Dedifferentiated amniotic fluid mesenchymal stem cell (primary cell): ENCODE data around the gene IRAK1BP1.
"Not testable (repeated sequence)": the region's sequence is repeated elsewhere in the genome, so short reads cannot be mapped to it uniquely, and the experiment has no call there.

Experiments
- DNase-seq: peaks from one replicate; pipeline ENCODE4 v3.0.0-alpha.2; 2016; ENCODE audit errors: extremely low spot score

The IRAK1BP1 gene, protein sequence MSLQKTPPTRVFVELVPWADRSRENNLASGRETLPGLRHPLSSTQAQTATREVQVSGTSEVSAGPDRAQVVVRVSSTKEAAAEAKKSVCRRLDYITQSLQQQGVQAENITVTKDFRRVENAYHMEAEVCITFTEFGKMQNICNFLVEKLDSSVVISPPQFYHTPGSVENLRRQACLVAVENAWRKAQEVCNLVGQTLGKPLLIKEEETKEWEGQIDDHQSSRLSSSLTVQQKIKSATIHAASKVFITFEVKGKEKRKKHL

GRCh38 chr6:78867370-78868040 lies at the start of gene IRAK1BP1:
IRAK1BP1 (plus strand) TSS chr6:78867551; CDS start chr6:78867577, 26 bp downstream.
- DNase-seq, result peak; percentile 69

DNA sequence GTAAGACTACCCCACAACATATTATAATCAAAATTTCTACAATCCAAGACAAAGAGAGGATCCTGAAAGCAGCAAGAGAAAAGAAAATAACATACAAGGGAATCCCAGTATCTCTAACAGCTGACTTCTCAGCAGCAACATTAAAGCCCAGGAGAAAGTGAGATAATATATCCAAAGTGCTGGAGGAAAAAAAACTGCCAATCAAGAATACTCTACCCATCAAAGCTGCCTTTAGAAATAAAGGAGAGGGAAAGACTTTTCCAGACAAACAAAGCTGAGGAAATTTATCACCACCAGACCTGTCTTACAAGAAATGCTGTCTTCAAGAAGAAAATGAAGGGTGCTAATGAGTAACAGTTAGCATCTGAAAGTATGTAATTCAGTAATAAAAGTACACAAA lies 43.3 kb upstream of the IRAK1BP1 start:
- no peak for DNase-seq

- DNase-seq, result no peak
These were observed 37.9 kb upstream of the IRAK1BP1 start for GRCh38 chr6:78829407-78829806.

GRCh38 chr6:78830805-78831204 lies 36.5 kb upstream of the IRAK1BP1 start:
- DNase-seq, result no peak

DNA sequence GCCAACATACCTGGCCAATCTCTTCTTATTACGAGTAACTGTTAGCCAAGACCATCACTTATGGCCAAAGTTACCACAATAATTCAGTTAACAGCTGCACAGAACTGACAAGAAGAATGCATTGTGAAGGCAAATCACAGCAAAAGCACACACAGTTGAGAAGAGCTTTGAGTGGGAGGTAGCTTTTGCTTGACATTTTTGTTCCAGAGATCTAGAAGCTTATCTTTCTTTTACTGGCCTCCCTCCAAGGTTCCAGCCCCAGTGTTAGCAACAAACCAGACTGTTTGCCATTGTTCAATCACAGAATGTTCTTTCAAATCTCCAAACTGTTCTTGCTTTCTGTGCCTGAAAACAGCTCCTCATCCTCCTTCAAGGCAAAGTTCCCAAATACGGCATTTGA lies 35.9 kb upstream of the IRAK1BP1 start:
- no peak for DNase-seq

DNA sequence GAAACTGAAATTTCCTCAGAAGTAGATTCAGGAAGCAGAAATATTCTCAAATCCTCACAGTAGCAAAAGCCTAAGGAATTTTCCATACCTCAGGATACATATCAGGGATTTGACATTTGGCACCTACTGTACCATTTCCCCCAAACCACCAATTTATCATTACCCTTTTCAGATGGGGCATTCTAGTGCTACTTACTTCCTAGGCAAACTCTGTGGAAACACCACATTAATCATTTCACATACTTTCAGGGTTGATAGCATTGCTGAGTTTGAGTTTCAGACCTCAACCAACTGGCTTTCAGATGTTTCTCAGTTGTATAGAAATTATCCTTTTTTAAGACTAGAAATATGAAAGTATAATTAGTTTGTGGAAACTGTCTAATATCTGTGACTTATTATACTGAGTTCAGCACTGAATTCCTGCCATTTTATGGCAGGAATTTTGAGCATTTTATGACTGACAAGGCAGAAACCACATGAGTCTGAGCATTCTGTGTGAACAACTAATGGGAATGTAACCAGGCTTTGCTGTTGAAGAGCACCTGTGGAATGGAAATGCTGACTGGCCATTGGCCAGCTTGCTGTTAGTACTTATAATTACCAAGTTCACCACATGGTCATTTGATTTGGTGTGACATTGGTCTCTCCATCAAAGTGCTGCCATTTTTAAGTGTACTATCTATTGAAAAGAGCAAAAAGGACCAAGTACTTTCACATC lies 35.1 kb upstream of the IRAK1BP1 start:
- DNase-seq, result no peak

GRCh38 chr6:78835817-78836216 lies 31.5 kb upstream of the IRAK1BP1 start:
- DNase-seq, result no peak

GRCh38 chr6:78836598-78836997 lies 30.8 kb upstream of the IRAK1BP1 start:
- no peak for DNase-seq

DNA sequence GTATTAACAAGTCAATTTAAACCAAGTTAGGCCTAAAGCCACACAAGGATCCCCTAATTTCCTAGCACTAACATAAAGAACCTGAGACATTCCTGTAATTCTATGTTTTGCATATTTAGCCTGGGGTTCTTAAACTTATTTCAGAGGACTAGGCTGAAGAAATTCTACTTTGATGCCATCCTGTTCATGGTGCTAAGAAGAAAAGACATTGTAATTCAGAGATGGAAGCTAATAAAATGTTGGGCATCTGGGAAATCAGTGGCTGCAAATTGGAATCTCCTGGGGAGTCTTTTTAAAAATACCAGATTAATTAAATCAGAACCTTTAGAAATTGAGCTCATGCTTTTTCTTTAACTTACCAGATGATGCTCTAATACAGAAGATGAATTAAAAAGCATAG lies 26.2 kb upstream of the IRAK1BP1 start:
- no peak for DNase-seq

GRCh38 chr6:78842953-78843352 lies 24.4 kb upstream of the IRAK1BP1 start:
- no peak for DNase-seq

- DNase-seq, result no peak
These were observed 22.5 kb upstream of the IRAK1BP1 start for GRCh38 chr6:78844899-78845298.

GRCh38 chr6:78845567-78845966 lies 21.8 kb upstream of the IRAK1BP1 start:
- DNase-seq, result no peak

- DNase-seq, result no peak
These were observed 16.7 kb upstream of the IRAK1BP1 start for GRCh38 chr6:78850621-78851020.

- DNase-seq, result no peak
These were observed 16.2 kb upstream of the IRAK1BP1 start for GRCh38 chr6:78851156-78851555.

DNA sequence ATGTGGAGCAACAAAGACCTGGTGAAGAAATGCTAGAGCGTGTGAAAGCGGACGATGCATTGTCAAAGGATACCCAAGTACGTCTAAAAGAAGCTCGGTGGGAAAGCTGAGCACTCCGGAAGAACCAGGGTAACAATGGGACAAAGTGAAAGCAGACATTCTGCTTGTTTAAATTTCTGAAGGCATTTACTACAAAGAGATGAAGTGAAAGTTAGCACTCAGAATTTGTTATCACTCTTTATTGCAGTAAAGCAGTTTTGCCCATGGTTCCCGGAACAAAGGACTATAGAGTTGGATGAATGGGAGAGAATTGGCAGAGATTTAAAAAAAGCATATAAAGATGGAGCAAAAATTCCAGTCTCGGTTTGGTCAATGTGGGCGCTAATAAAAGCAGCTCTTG lies 12.8 kb upstream of the IRAK1BP1 start:
- DNase-seq, result no peak

DNA sequence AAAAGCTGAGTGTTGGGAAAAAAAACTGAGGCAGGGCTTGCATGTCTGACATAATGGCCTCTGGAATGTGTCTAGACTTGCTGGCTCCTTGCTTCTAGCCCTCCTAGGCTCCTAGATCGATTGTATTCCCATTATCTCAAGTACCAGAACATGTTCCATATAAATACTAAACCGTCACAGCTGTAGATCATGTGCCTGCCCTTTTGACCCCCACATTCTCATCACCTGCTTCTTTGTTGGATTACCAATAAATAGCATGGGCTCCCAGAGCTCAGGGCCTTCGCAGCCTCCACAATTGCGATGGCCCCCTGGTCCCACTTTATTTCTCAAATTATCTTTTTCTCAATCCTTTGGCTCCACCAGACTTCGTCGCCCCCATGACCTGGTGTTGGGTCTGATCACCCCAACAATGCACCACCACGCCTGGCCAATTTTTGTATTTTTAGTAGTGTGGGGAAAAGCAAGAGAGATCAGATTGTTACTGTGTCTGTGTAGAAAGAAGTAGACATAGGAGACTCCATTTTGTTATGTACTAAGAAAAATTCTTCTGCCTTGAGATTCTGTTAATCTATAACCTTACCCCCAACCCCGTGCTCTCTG lies 8.9 kb upstream of the IRAK1BP1 start:
- not testable (repeated sequence) for DNase-seq

- DNase-seq, result no peak
These were observed 5.8 kb upstream of the IRAK1BP1 start for GRCh38 chr6:78861509-78861908.

- no peak for DNase-seq
These were observed 3.8 kb upstream of the IRAK1BP1 start for GRCh38 chr6:78863576-78863975.

DNA sequence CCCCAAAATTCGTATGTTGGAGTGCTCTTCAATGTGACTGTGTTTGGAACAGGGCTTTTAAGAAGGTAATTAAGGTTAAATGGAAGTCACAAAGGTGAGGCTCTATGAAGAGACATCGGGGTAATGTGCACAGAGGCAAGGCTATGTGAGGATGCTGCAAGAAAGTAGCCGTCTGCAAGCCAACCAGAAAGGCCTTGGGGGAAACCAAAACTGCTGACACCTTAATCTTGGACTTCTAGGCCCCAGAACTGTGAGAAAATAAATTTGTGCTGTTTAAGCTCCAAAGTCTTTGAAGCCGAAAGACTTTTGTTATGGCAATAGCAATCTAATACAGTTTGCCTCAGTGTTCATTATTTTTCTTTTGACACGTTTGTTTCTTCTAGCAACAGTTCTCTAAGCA lies 2.4 kb upstream of the IRAK1BP1 start:
- DNase-seq, result no peak

GRCh38 chr6:78867020-78867369 lies 356 bp upstream of the IRAK1BP1 start:
- no peak for DNase-seq

- no peak for DNase-seq
These were observed 765 bp downstream of the IRAK1BP1 start for GRCh38 chr6:78868116-78868515.

GRCh38 chr6:78875505-78875904 lies 8.2 kb downstream of the IRAK1BP1 start:
- no peak for DNase-seq

DNA sequence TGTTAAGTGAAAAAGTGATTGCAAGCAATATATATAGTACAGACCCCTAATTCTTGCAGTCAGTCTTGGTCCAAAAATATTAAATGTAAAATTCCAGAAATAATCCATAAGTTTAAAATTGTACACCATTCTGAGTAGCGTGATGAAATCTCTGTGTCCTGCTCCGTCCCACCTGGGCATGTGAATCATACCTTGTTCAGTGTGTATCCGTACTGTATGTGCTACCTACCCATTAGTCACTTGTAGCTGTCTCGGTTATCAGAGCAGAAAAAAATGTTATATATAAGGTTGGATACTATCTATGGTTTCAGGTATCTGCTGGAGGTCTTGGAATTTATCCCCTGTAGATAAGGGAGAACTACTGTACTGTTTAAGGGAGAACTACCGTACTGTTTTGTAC lies 16.3 kb downstream of the IRAK1BP1 start:
- DNase-seq, result no peak
